A204.1 (cell line): Measurements from ENCODE around the gene CHST3.
"Not testable (repeated sequence)": the region's sequence is repeated elsewhere in the genome, so short reads cannot be mapped to it uniquely, and the experiment has no call there.

Experiments
- FAIRE-seq: peaks from 2 replicates; lab custom pipeline; 2012; peaks lifted over from hg19 to GRCh38; lab: Jason Lieb, UNC

Gene CHST3, protein sequence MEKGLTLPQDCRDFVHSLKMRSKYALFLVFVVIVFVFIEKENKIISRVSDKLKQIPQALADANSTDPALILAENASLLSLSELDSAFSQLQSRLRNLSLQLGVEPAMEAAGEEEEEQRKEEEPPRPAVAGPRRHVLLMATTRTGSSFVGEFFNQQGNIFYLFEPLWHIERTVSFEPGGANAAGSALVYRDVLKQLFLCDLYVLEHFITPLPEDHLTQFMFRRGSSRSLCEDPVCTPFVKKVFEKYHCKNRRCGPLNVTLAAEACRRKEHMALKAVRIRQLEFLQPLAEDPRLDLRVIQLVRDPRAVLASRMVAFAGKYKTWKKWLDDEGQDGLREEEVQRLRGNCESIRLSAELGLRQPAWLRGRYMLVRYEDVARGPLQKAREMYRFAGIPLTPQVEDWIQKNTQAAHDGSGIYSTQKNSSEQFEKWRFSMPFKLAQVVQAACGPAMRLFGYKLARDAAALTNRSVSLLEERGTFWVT

DNA sequence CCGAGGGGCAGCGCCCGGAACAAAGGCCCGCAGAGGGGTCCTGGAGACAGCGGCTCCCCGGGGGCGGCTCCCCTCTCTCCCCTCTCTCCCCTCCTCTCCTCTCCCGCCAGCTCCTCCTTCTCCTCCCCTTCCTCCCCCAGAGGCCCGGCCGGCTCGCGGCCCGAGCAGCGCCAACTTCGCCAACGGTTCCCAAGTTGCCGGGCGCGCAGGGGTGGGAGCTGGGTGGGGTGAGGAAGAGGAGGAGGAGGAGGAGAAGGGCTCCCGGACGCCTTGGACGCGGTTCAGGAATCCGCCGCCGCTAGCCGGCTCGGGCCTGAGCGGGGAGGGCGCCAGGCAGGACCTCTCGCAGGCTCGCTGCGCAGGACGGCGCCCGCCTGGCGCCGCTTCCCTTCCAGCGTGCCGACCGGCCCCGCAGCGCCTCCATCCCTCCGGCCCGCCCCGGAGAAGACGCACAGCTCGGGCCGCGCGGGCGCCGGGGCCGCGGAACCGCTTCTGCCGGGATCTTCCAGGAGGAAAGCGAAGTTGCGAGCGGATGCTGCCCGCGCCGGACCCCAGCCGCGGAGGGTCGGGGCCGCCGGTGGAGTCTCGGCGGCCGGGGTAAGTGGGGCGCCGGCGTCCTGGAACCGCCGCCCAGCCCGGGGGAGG is at the start of gene CHST3:
TSS of gene CHST3 (plus strand) at position 298 of the 645 bp plus-strand sequence. CDS start 41,448 bp downstream, outside the sequence.
- no peak for FAIRE-seq

DNA sequence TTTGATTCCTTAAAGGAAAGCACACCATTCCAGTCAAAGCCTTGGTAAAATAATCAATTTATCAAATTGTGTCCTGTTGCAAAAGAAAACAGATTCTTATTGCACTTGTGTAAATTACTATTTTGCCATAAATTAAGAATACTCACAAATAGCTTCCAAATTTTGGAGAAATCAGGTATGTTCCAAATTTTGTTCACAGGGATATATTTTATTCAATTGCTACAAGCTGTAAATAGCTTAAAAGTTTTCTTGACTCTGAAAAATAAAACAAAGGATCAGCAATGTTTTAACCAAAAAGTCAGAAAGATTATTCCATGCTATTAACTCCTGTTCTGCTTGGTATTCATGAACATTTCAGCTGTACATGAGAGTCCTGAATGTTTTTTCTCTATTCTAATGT is 47.4 kb upstream of the CHST3 start:
- no peak for FAIRE-seq

DNA sequence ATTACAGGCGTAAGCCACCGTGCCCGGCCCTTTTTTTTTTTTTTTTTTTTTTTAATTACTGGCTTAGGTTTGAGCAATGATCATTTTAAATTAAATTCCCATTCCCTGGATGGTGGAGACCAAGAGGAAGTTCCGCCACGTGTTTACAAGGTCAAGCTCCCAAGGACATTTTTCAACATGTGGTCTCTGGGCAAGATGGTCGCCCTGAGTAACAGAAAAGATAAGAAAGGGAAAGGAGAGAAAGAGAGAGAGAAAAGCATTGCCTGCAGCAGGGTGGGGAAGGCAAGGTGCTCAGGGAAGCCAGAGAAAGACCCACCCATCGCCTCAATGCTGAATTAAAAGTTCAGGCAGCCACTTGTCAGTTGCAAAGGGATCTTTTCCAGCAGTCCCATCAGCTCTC is 45.2 kb upstream of the CHST3 start:
- no peak for FAIRE-seq

DNA sequence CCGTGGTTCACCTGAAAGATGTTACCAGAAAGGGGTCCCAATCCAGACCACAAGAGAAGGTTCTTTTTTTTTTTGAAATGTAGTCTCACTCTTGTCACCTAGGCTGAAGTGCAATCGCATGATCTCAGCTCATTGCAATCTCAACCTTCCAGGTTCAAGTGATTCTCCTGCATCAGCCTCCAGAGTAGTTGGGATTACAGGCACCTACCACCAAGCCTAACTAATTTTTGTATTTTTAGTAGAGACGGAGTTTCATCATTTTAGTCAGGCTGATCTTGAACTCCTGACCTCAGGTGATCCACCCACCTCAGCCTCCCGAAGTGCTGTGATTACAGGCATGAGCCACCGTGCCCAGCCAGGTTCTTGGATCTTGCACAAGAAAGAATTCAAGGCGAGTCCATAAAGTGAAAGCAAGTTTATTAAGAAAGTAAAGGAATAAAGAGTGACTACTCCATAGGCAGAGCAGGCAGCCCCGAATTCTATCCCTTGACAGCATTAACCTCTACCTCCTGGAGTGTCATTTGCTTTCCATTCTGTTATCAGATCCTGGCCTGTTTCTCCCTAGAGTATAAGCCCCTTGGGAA is 44.1 kb upstream of the CHST3 start:
- not testable (repeated sequence) for FAIRE-seq

DNA sequence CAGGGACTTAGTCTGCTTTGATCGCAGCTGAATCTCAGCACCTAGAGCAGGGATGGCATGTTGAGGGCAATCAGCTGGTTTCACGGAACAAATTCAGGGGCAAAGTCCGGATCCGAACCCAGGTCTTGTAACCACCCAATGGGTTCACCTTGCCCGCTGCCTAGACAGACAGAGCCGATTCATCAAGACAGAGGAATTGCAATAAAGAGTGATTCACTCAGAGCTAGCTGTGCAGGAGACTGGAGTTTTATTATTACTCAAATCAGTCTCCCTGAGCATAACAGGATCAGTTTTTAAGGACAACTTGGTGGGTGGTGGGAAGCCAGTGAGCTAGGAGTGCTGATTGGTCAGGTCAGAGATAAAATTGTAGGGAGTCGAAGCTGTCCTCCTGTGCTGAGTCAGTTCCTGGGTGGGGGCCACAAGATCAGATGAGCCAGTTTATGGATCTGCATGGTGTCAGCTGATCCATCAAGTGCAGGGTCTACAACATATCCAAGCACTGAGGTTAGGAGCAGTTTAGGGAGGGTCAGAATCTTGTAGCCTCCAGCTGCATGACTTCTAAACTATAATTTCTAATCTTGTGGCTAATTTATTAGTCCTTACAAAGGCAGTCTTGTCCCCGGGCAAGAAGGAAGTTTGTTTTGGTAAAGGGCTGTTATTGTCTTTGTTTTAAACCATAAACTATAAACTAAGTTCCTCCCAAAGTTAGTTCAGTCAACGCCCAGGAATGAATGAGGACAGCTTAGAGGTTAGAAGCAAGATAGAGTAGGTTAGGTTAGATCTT is 43.5 kb upstream of the CHST3 start:
- FAIRE-seq: no peak

DNA sequence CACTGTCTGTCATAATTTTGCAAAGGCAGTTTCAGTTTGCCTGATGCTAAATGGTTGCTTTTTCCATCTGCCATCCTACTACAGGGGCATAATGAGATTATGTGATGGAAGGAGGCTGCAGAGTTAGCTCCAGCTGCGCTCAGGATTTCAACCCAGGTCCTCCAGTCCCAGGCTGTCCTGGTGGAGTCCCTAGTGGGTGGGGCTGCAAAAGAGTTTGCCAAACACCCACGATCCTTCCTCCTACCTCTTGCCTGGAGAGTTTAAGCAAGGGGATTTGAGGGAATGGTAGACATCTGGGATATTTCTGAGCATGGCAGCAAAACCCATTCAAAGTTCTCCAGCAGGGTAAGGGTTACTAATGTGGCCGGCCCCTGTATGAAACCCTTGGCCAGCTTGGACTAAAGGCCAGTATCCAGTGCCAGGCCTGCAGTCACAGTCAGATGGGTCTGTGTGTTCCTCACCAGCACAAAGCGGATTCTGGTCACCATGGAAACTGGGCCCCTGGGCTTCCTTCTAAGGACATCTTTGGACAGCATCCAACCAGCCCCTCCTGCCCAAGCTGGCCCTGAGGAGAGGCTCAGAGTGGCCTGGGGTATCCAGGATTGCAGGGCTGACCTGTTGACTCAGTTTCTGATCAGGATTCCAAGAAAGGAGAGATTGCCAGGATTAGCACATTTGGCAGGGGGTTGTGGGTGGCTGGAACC is 42.7 kb upstream of the CHST3 start:
- no peak for FAIRE-seq

DNA sequence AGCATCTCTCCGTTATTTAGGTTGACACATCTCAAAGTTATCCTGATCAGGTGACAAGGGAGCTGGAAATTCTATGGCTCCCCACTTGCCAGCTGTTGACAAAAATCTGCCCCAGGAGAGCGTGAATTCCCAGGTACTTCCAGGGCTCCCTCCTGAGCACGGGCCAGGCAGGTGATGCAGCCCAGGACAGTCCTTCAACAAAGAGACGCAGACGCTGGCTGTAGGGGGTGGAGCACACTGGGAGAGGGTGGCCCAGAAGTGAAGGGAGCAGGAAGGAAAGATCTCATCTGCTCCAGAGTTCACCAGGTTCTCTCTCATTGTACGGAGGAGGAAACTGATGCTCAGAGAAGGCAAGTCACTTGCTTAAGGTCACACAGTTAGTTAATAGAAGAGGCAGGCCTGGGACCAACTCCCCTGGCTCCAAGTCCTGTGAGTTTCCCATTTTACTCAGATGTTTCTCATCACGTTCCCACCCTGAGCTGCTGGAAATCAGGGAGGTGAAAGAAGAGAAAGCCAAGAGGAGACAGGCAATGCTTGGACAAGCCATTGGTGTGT is 41.0 kb upstream of the CHST3 start:
- FAIRE-seq: no peak

DNA sequence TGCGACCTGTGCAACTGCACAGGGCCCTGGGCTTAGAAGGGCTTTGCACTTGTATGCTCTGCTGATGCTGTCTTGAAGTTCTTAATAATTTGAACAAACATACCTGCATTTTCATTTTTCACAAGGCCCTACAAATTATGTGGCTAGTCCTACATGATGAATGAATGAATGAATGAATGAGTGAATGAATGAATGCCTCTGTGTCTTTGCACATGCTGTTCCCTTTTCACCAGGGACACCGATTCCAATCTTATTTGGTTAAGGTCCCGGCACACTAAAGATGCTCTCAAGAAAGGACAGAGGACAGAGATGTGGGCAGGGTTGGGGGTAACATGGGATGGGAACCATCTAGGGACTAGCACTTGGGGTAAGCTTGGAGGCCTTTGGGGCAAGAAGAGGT is 39.4 kb upstream of the CHST3 start:
- no peak for FAIRE-seq

DNA sequence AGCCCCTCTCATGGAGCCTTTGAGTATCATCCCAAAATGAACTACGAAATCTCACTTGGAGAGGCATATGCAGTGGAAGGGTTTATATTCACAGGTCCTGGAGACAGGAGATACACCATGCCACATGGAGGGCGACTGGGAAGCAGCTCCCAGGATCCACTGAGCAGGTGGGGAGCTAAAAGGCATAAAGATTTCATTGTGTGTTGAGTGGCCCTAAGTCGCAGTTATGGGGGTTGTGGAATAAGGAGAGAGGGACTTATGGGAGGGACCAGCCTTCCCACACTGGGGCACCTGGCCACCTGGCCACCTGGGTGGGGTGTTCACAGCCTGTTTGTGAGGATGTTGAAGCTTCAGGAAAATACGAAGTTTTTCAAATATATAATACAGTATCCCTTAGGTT is 37.0 kb upstream of the CHST3 start:
- no peak for FAIRE-seq

DNA sequence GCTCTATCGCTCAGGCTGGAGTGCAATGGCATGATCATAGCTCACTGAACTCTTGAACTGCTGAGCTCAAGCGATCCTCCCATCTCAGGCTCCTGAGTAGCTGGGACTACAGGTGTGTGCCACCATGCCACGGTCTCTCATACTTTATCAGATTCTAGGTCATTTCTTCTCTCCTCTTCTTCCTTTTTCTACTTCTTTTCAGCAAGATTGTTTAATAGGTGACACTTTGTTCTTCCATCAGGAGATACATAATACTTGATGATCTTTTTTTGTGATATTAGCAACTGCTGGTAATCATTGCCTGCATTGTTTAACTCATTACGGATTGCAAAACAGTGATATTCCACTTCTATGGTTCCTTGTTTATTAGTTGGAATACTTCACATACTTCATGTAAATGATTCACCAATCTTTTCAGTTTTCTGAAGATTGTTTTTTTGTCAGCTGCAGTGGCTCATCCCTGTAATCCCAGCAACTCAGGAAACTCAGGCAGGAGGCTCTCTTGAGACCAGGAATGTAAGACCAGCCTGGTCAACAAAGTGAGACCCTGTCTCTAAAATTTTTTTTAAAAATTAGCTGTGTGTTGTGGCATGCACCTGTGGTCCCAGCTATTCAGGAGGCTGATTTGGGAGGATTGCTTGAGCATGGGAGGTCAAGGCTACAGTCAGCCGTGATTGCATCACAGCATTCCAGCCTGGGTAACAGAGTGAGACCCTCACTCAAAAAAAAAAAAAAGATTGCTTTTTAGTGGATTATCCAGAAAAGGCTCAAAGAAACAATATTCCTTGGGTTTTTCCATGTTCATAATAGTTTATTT is 36.2 kb upstream of the CHST3 start:
- FAIRE-seq: no peak

DNA sequence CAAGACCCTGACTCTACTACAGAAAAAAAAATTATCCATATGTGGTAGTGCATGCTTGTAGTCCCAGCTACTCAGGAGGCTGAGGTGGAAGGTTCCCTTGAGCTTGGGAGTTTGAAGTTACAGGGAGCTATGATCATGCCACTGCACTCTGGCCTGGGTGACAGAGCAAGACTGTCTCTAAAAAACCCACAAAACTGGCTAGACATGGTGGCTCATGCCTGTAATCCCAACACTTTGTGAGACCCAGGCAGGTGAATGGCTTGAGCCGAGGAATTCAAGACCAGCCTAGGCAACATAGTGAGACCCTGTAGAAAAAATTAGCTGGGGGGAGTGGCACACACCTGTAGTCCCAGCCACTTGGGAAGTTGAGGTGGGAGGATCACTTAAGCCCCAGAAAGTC is 32.9 kb upstream of the CHST3 start:
- no peak for FAIRE-seq

DNA sequence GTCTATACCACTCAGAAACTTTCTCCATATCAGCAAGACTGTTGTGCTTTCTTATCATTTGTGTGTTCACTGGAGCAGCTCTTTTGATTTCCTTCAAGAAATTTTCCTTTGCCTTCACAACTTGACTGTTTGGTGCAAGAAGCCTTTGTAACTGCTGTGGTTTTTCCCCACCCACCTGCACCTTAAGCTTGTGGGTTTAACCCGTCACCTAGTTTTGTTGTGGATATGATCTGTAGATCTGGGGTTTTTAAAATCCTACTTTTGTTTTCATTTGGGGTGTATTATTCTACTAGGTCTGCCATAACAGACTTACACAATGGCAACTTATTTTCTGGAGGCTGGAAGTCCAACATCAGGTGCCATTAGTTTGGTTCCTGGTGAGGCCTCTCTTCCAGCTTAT is 30.5 kb upstream of the CHST3 start:
- FAIRE-seq: no peak

DNA sequence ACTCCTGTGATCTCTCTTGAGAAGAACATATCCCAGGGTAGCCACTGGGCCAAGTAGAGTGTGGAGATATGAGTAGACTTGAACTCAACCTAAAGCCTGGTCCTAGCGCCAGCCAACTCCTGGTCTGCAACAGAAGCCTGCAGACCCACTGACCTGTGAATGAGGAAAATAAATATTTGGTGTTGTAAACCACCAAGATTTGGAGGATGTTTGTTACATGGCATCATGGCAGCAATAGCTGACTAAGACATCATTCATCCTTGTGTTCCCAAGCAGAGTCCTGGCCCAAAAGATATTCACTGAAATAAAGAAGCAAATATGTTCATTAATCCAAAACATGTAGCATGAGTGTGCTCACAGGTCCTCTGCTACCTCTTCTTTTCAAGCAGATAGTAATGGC is 26.0 kb upstream of the CHST3 start:
- FAIRE-seq: no peak

DNA sequence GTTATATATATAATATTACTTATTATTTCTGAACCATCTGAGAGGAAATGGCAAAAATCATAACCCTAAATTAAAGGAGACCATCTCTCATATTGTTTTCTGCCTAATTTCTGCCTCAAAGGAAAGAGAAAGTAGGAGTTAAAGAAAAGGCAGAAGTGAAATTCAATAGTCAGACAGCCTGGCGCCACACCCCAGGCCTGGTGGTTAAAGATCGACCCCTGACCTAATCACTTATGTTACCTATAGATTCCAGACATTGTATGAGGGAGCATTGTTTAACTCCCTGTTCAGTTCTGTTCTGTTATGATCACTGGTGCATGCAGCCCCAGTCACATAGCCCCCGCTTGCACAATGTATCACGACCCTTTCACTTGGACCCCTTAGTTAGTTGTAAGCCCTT is 24.9 kb upstream of the CHST3 start:
- no peak for FAIRE-seq

DNA sequence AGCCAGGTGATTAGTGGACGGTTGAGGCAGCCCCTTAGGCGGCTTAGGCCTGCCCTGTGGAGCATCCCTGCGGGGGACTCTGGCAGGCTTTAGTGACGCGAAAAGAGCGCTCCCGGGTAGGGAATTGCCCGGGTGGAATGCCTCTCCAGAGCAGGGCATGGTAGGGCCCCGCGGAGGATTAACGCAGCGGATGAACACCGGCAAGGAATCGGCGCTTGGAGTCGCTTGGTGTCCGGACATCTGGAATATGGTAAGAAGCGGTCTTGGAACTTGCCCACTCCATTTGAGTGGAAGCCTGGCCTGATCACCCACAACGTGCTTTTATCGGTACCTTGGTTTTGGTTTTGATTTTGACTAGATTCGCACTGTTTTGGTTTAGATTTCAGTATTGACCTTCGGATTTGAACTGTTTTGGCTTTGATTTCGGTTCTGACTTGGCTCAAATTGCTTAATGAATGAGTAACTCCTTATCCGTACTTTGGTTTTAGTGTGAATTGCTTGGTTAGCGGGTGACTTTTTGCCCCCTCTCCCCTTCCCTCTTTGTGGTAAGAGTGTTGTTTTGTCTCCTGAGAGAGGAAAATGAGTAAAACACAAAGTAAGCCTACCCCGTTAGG is 24.2 kb upstream of the CHST3 start:
- FAIRE-seq: no peak

DNA sequence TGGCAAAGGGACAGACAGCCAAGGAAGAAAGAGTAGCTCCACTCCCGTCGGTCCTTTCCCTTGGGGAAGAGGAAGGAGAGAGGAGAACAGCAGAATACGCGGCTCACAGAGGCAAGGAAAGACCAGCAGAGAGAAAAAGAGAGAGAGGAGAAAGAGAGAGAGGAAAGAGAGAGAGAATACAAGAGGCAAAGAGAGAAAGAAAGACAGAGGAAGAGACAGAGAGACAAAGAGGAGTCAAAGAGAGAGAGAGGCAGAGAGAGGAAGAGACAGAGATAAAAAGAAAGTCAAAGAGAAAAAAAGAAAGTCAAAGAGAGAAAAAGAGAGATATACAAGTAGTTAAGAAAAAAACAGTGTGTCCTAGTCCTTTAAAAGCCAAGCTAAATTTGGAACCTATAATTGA is 23.4 kb upstream of the CHST3 start:
- FAIRE-seq: no peak

DNA sequence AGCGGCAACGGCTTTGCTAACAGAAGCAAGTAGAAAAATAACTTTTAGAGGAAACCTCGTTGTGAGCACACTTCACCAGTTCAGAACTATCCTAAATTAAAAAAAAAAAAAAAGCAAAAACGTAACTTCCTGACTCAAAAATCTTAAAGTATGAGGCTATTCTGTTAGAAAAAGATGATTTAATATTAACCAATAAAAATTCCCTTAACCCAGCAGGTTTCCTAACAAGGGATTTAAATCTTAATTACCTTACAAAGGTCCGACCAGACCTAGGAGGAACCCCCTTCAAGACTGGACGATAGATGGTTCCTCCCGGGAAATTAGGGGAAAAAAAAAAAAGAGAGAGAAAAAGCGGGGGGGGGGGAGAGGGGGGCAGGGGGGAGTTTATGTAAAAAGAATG is 22.9 kb upstream of the CHST3 start:
- FAIRE-seq: no peak

DNA sequence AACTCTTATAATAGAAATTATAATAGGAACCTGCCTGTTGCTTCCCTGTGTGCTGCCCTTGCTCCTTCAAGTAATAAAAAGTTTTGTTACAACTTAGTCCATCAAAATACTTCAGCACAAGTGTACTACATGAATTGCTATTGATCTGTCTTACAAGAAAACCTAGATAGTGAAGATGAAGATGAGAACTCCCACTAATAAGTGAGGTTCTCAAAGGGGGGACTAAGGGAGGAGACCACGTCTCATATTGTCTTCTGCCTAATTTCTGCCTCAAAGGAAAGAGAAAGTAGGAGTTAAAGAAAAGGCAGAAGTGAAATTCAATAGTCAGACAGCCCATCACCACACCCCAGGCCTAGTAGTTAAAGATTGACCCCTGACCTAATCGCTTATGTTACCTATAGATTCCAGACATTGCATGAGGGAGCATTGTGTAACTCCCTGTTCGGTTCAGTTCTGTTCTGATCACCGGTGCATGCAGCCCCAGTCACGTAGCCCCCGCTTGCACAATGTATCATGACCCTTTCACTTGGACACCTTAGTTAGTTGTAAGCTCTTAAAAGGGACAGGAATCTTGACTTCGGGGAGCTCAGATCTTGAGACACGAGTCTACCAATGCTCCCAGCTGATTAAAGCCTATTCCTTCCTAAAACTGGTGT is 18.2 kb upstream of the CHST3 start:
- no peak for FAIRE-seq

DNA sequence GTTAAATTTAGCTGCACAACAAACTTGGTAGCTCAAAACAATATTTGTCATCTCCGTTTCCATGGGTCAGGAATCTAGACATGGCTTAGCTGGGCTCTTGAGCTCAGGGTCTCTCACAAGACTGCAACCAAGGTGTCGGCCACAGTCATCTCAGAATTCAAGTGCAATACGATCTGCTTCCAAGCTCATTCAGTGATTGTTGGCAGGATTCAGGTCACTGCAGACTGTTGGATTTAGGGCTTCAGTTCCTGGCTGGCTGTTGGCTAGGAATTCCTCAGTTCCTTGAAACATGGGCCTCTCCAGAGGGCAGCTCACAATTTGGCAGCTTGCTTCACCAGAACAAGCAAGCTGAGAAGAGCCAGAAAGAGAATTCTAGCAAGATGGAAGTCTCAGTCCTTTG is 17.5 kb upstream of the CHST3 start:
- no peak for FAIRE-seq
